SK-N-SH treated with all-trans-retinoic acid at 6 μM for 48 hours (cell line): ENCODE results near the gene IVNS1ABP.

Experiments used
- ATAC-seq: fragments of 200-7000 bp; cut with Tn5 transposase; 3 replicates; pipeline ENCODE4 v1.9.1; 2020; ENCODE audit warnings: mild to moderate bottlenecking, moderate library complexity
- ARNTL ChIP-seq: fragments of 450-650 bp; formaldehyde crosslinking; IDR thresholded peaks from 2 replicates; pipeline ENCODE4 v1.5.0; 2020; ENCODE audit warnings: low read depth, mild to moderate bottlenecking, moderate library complexity, borderline replicate concordance
- BACH2 ChIP-seq: fragments of 250-450 bp; sonication (Bioruptor Pico); IDR thresholded peaks from 2 replicates; pipeline ENCODE4 v1.9.0; 2021; ENCODE audit warnings: mild to moderate bottlenecking, borderline replicate concordance
- CREB5 ChIP-seq: fragments of 250-450 bp; sonication (Bioruptor Pico); IDR thresholded peaks from 2 replicates; pipeline ENCODE4 v1.5.1; 2020; ENCODE audit warnings: low read depth, mild to moderate bottlenecking, moderate library complexity
- CSDC2 ChIP-seq: fragments of 250-450 bp; sonication (Bioruptor Pico); IDR thresholded peaks from 2 replicates; pipeline ENCODE4 v1.5.0; 2020; ENCODE audit warnings: mild to moderate bottlenecking, moderate library complexity
- ESRRG ChIP-seq: fragments of 250-450 bp; sonication (Bioruptor Pico); IDR thresholded peaks from 2 replicates; pipeline ENCODE4 v1.6.1; 2021; ENCODE audit warnings: mild to moderate bottlenecking
- GLIS3 ChIP-seq: fragments of 250-450 bp; sonication (Bioruptor Pico); IDR thresholded peaks from 2 replicates; pipeline ENCODE4 v1.5.0; 2020; ENCODE audit warnings: mild to moderate bottlenecking, moderate library complexity
- ISL1 ChIP-seq: fragments of 250-450 bp; sonication (Bioruptor Pico); IDR thresholded peaks from 2 replicates; pipeline ENCODE4 v2.1.2; 2022; ENCODE audit warnings: mild to moderate bottlenecking, moderate library complexity
- OSR1 ChIP-seq: fragments of 250-450 bp; sonication (Bioruptor Pico); IDR thresholded peaks from 2 replicates; pipeline ENCODE4 v1.8.0; 2022; ENCODE audit warnings: moderate library complexity, mild to moderate bottlenecking, inconsistent platforms
- PATZ1 ChIP-seq: fragments of 250-450 bp; sonication (Bioruptor Pico); IDR thresholded peaks from 2 replicates; pipeline ENCODE4 v1.8.0; 2020; ENCODE audit warnings: mild to moderate bottlenecking, moderate library complexity, borderline replicate concordance
- POU6F1 ChIP-seq: fragments of 250-450 bp; sonication (Bioruptor Pico); IDR thresholded peaks from 2 replicates; pipeline ENCODE4 v1.8.0; 2021; ENCODE audit warnings: low read depth, mild to moderate bottlenecking, moderate library complexity, borderline replicate concordance
- PPARA ChIP-seq: fragments of 250-450 bp; sonication (Bioruptor Pico); IDR thresholded peaks from 2 replicates; pipeline ENCODE4 v1.5.0; 2020; ENCODE audit warnings: mild to moderate bottlenecking, borderline replicate concordance
- RARB ChIP-seq: fragments of 250-450 bp; sonication (Bioruptor Pico); IDR thresholded peaks from 2 replicates; pipeline ENCODE4 v1.8.0; 2021; ENCODE audit warnings: mild to moderate bottlenecking, moderate library complexity
- SNAI2 ChIP-seq: fragments of 250-450 bp; sonication (Bioruptor Pico); IDR thresholded peaks from 2 replicates; pipeline ENCODE4 v1.5.0; 2020; ENCODE audit warnings: mild to moderate bottlenecking, moderate library complexity
- TOX ChIP-seq: fragments of 250-450 bp; sonication (Bioruptor Pico); IDR thresholded peaks from 2 replicates; pipeline ENCODE4 v1.8.0; 2021; ENCODE audit warnings: mild to moderate bottlenecking, moderate library complexity, borderline replicate concordance
- ZFP3 ChIP-seq: fragments of 250-450 bp; sonication (Bioruptor Pico); IDR thresholded peaks from 2 replicates; pipeline ENCODE4 v1.5.0; 2020; ENCODE audit warnings: mild to moderate bottlenecking, moderate library complexity
- ZNF565 ChIP-seq: fragments of 450-650 bp; formaldehyde crosslinking; conservative IDR thresholded peaks from 2 replicates; pipeline ENCODE4 v1.5.0; 2020; ENCODE audit warnings: low read depth, mild to moderate bottlenecking, moderate library complexity
- ZNF70 ChIP-seq: fragments of 450-650 bp; formaldehyde crosslinking; IDR thresholded peaks from 2 replicates; pipeline ENCODE4 v1.5.0; 2020; ENCODE audit warnings: mild to moderate bottlenecking, moderate library complexity
- ZNF8 ChIP-seq: fragments of 450-650 bp; formaldehyde crosslinking; IDR thresholded peaks from 2 replicates; pipeline ENCODE4 v1.5.0; 2020; ENCODE audit warnings: mild to moderate bottlenecking, moderate library complexity

IVNS1ABP gene

GRCh38 chr1:185318431-185319138 lies 1.5 kb upstream of the IVNS1ABP start:
- TF ChIP-seq ZNF565 (CRISPR knock-in tag) (no peak), CSDC2 (CRISPR knock-in tag) (no peak), POU6F1 (CRISPR knock-in tag) (no peak), OSR1 (no peak), TOX (no peak), SNAI2 (CRISPR knock-in tag) (no peak), ISL1 (CRISPR knock-in tag) (no peak), CREB5 (CRISPR knock-in tag) (no peak)
- no peak for ATAC-seq

- ATAC-seq: no peak; the same call in 2 of the 3 replicates
- TF ChIP-seq ISL1 (CRISPR knock-in tag) (no peak), ZNF70 (CRISPR knock-in tag) (no peak), TOX (peak; percentile 7; the same call in 1 of the 2 replicates)
- TF ChIP-seq, all 23 proteins: peak for 1
Observed at GRCh38 chr1:185317886-185318310, 855 bp upstream of the IVNS1ABP start.

- peak; percentile 84 for ATAC-seq
- no peak for TF ChIP-seq GLIS3 (CRISPR knock-in tag)
- no peak for TF ChIP-seq CSDC2 (CRISPR knock-in tag)
- peak; percentile 33; the same call in 1 of the 2 replicates for TF ChIP-seq PATZ1 (CRISPR knock-in tag)
Observed at GRCh38 chr1:185316163-185317033, 645 bp downstream of the IVNS1ABP start.

- no peak for TF ChIP-seq CSDC2 (CRISPR knock-in tag)
- TF ChIP-seq PPARA (CRISPR knock-in tag): no peak
- no peak for TF ChIP-seq ARNTL (CRISPR knock-in tag)
- TF ChIP-seq ZNF8: no peak
- TF ChIP-seq SNAI2 (CRISPR knock-in tag): no peak
- TF ChIP-seq BACH2 (CRISPR knock-in tag): no peak
- no peak for TF ChIP-seq TOX
- no peak for TF ChIP-seq ISL1 (CRISPR knock-in tag)
- no peak for TF ChIP-seq CREB5 (CRISPR knock-in tag)
- no peak for TF ChIP-seq ZNF565 (CRISPR knock-in tag)
- TF ChIP-seq RARB: no peak
- TF ChIP-seq GLIS3 (CRISPR knock-in tag): no peak
- ATAC-seq: peak; percentile 11
Observed at GRCh38 chr1:185315445-185316071, 1.5 kb downstream of the IVNS1ABP start.

DNA sequence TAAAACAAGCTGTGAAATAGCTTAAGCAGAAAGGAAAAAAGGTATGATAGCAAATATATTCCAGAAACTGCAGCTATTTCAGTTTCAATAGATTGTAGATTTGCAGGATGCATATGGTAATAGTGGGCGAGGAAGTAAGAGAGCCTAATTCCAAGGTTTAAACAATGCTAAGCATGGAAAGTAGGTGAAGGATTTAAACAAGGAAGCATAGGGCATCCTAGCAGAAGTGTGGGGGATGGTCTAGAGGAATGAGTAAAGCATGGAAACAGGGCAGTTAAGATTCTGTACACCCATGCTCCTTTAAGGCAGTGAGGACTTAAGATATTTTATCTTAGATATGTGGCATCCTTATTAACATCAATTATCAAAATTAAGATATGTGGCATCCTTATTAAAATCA lies 2.6 kb downstream of the IVNS1ABP start:
- ATAC-seq: no peak
- TF ChIP-seq TOX (no peak), ZFP3 (CRISPR knock-in tag) (no peak), PPARA (CRISPR knock-in tag) (no peak), ISL1 (CRISPR knock-in tag) (no peak), ESRRG (CRISPR knock-in tag) (no peak)
